Activated B cell treated with CpG ODN at 0.5 μM for 24 hours (primary cell): ENCODE data around the gene ACSL4. TPM values are rescaled to one million over a fixed set of nuclear protein-coding genes. Genes with fewer than 3 reads are reported as not detected.
"Not testable (repeated sequence)": the region's sequence is repeated elsewhere in the genome, so short reads cannot be mapped to it uniquely, and the experiment has no call there.

Experiments used
- ATAC-seq: fragments of 200-7000 bp; cut with Tn5 transposase; one replicate; pipeline ENCODE4 v1.10.0; 2021; ENCODE audit warnings: low read depth, mild to moderate bottlenecking, moderate library complexity
- CTCF ChIA-PET: fragments of 350-600 bp; sonication (Branson Sonifier 250); formaldehyde crosslinking; loops from one replicate; lab custom pipeline; 2021; ENCODE audit warnings: antibody characterized with exemption; lab: Charles Lee
- POLR2A ChIA-PET: fragments of 350-600 bp; sonication (Branson Sonifier 250); formaldehyde crosslinking; loops from one replicate; lab custom pipeline; 2021; ENCODE audit warnings: antibody characterized with exemption; lab: Charles Lee
- DNase-seq: peaks from one replicate; pipeline ENCODE4 v3.0.0; 2022
- H3K27ac Mint-ChIP-seq: one replicate; pipeline ENCODE4 v1.8.0; 2020; ENCODE audit warnings: mixed read lengths
- H3K27me3 Mint-ChIP-seq: one replicate; pipeline ENCODE4 v1.8.0; 2021; ENCODE audit warnings: mixed read lengths
- H3K36me3 Mint-ChIP-seq: one replicate; pipeline ENCODE4 v1.8.0; 2021; ENCODE audit warnings: low read depth, mixed read lengths
- H3K4me1 Mint-ChIP-seq: one replicate; pipeline ENCODE4 v1.8.0; 2021; ENCODE audit warnings: mixed read lengths
- H3K4me3 Mint-ChIP-seq: one replicate; pipeline ENCODE4 v1.8.0; 2020; ENCODE audit warnings: mild to moderate bottlenecking, mixed read lengths
- H3K9me3 Mint-ChIP-seq: one replicate; pipeline ENCODE4 v1.8.0; 2020; ENCODE audit warnings: mixed read lengths
- CTCF ChIP-seq: fragments of 200-600 bp; IDR thresholded peaks from one replicate; pipeline ENCODE4 v1.8.0; 2022; ENCODE audit warnings: antibody characterized with exemption, mild to moderate bottlenecking
- intact Hi-C: fragments of 100-400 bp; cut with micrococcal nuclease; formaldehyde crosslinking; loops from one replicate; pipeline ENCODE4 v1.15.1; 2024
- total RNA-seq: library from RNA; stranded (reverse); gene quantifications from 2 replicates; pipeline ENCODE4 v1.2.3, GENCODE V29; 2022

The ACSL4 gene
- total RNA-seq, 1 donor from 2014 or later = 55.2 TPM

DNA sequence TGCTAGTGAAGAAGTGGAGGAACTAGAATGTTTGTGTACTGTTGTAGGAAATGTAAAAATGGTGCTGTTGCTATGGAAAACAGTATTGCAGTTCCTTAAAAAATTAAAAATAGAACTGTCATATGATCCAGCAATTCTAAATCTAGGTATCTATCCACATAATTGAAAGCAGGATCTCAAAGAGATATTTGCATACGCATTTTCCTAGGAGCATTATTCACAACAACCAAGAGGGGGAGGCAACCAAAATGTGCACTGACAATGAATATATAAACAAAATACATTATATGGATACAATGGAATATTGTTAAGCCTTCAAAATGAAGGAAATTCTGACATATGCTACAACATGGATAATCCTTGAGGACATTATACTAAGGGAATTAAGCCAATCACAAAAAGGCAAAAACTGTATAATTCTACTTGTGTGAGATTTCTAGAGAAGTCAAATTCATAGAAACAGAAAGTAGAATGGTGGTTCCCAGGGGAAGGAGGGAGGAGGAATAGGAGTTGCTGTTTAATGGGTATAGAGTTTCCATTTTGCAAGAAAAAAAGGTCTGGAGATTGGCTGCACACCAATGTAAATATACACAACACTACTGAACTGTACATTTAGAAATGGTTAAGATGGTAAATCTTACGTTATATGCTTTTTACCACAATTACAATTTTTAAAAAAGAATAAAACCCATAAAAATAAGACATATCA is 72.5 kb downstream of the ACSL4 start:
- H3K4me1 Mint-ChIP-seq = peaks cover 2% of the 10 kb centered on the region
- ChIA-PET CTCF (no interaction called here), POLR2A (no interaction called here)
- TF ChIP-seq CTCF = no peak
- ATAC-seq (no peak), DNase-seq (no peak)
- no peak overlapping the region for H3K4me3 Mint-ChIP-seq
- intact Hi-C loops = no loop called here
- H3K9me3 Mint-ChIP-seq = peaks cover 6% of the 10 kb centered on the region
- H3K27me3 Mint-ChIP-seq = no peaks in the 10 kb centered on the region
- H3K36me3 Mint-ChIP-seq = peaks cover 70% of the 10 kb centered on the region
- no peak overlapping the region for H3K27ac Mint-ChIP-seq

DNA sequence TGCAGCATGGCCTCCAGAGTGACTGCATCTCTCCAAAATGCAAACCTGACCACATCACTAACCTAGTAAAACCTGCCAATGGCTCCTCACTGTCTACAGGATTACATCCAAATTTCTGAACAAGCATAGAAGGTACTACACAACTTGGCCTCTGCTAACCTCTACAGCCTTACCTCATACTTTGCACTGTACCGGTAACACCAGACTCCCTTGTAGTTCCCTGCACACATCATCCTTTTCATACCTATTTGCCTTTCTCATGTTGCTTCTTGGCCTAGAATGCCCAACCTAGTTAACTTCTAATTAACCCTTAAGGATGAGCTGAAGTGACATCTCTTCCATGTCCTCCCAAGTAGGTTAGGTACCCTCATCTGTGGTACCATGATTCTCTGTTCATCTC is 74.7 kb downstream of the ACSL4 start:
- ChIA-PET CTCF (no interaction called here), POLR2A (no interaction called here)
- peaks cover 66% of the 10 kb centered on the region for H3K36me3 Mint-ChIP-seq
- TF ChIP-seq CTCF = no peak
- ATAC-seq (no peak), DNase-seq (no peak)
- no peaks in the 10 kb centered on the region for H3K27me3 Mint-ChIP-seq
- no peak overlapping the region for H3K27ac Mint-ChIP-seq
- peaks cover 6% of the 10 kb centered on the region for H3K9me3 Mint-ChIP-seq
- H3K4me3 Mint-ChIP-seq = no peak overlapping the region
- intact Hi-C loops = no loop called here
- peaks cover 2% of the 10 kb centered on the region for H3K4me1 Mint-ChIP-seq

GRCh38 chrX:109657364-109657763 is 75.7 kb downstream of the ACSL4 start:
- H3K9me3 Mint-ChIP-seq, intact Hi-C loops, H3K27me3 Mint-ChIP-seq, POLR2A ChIA-PET, H3K4me1 Mint-ChIP-seq, H3K4me3 Mint-ChIP-seq, H3K27ac Mint-ChIP-seq, ATAC-seq, DNase-seq, CTCF ChIA-PET: not testable (repeated sequence)
- peaks cover 58% of the 10 kb centered on the region for H3K36me3 Mint-ChIP-seq

DNA sequence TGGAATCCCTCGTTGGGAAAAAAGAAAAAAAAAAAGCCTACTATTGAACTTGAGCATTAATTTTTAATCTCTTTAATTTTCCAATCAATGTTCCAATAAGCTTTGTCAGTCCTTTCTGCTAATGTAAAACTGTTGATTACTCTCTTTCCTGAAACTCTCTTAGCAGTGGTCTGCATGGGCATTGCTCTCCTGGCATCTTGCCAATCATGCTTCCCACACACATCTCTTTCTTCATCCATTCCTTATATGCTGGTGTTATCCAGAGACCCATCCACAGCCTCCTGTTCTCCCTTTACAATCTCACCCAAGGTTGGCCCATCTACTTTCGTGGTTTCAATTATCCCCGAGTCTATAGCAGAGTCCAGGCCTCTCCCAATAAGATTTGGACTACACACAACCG is 76.3 kb downstream of the ACSL4 start:
- intact Hi-C loops = no loop called here
- Mint-ChIP-seq H3K4me1 (peaks cover 2% of the 10 kb centered on the region), H3K27ac (no peak overlapping the region), H3K4me3 (no peak overlapping the region), H3K9me3 (peaks cover 6% of the 10 kb centered on the region), H3K27me3 (no peaks in the 10 kb centered on the region), H3K36me3 (peaks cover 55% of the 10 kb centered on the region)
- DNase-seq (no peak), ATAC-seq (no peak)
- ChIA-PET CTCF (no interaction called here), POLR2A (no interaction called here)
- TF ChIP-seq CTCF = no peak

GRCh38 chrX:109655502-109656201 is 77.4 kb downstream of the ACSL4 start:
- Mint-ChIP-seq H3K4me3 (no peak overlapping the region), H3K4me1 (peaks cover under 1% of the 10 kb centered on the region), H3K36me3 (peaks cover 50% of the 10 kb centered on the region), H3K27ac (no peak overlapping the region), H3K27me3 (no peaks in the 10 kb centered on the region), H3K9me3 (peaks cover 6% of the 10 kb centered on the region)
- no peak for ATAC-seq
- ChIA-PET POLR2A (no interaction called here), CTCF (no interaction called here)
- no peak for DNase-seq
- TF ChIP-seq CTCF = no peak
- intact Hi-C loops = no loop called here
